HEK293 (cell line): ENCODE data around the gene HOXA11.

ENCODE experiments used
- FEZF1 ChIP-seq: fragments of 450-650 bp; formaldehyde crosslinking; IDR thresholded peaks from 2 replicates; pipeline ENCODE4 v1.5.1; 2016; ENCODE audit warnings: missing biosample characterization, missing genetic modification characterization
- GFI1B ChIP-seq: fragments of 450-650 bp; formaldehyde crosslinking; IDR thresholded peaks from 2 replicates; pipeline ENCODE4 v1.5.1; 2016; ENCODE audit warnings: missing biosample characterization, missing genetic modification characterization
- HOXA7 ChIP-seq: sonication (generic); formaldehyde crosslinking; IDR thresholded peaks from 2 replicates; pipeline ENCODE4 v1.8.1; 2022; ENCODE audit warnings: missing genetic modification reagents, borderline replicate concordance
- INSM2 ChIP-seq: fragments of 450-650 bp; formaldehyde crosslinking; IDR thresholded peaks from 2 replicates; pipeline ENCODE4 v1.5.1; 2016; ENCODE audit warnings: missing biosample characterization, missing genetic modification characterization
- MYNN ChIP-seq: fragments of 450-650 bp; formaldehyde crosslinking; IDR thresholded peaks from 2 replicates; pipeline ENCODE4 v1.5.1; 2016; ENCODE audit warnings: missing biosample characterization, missing genetic modification characterization, borderline replicate concordance
- OVOL3 ChIP-seq: fragments of 450-650 bp; formaldehyde crosslinking; IDR thresholded peaks from 2 replicates; pipeline ENCODE4 v1.5.1; 2016; ENCODE audit warnings: missing biosample characterization, missing genetic modification characterization
- SP3 ChIP-seq: fragments of 450-650 bp; formaldehyde crosslinking; IDR thresholded peaks from 2 replicates; pipeline ENCODE4 v1.5.1; 2016; ENCODE audit warnings: missing biosample characterization, missing genetic modification characterization
- ZNF112 ChIP-seq: fragments of 450-650 bp; formaldehyde crosslinking; IDR thresholded peaks from 2 replicates; pipeline ENCODE4 v1.5.0; 2017; ENCODE audit warnings: missing biosample characterization, missing genetic modification characterization
- ZNF121 ChIP-seq: fragments of 450-650 bp; formaldehyde crosslinking; IDR thresholded peaks from 2 replicates; pipeline ENCODE4 v1.5.1; 2016; ENCODE audit warnings: missing biosample characterization, missing genetic modification characterization
- ZNF175 ChIP-seq: fragments of 450-650 bp; formaldehyde crosslinking; IDR thresholded peaks from 2 replicates; pipeline ENCODE4 v1.5.1; 2016; ENCODE audit warnings: missing biosample characterization, missing genetic modification characterization
- ZNF280C ChIP-seq: fragments of 450-650 bp; formaldehyde crosslinking; IDR thresholded peaks from 2 replicates; pipeline ENCODE4 v1.5.1; 2016; ENCODE audit warnings: missing biosample characterization, missing genetic modification characterization
- ZNF610 ChIP-seq: fragments of 450-650 bp; formaldehyde crosslinking; IDR thresholded peaks from 2 replicates; pipeline ENCODE4 v1.5.1; 2016; ENCODE audit warnings: missing biosample characterization, missing genetic modification characterization, borderline replicate concordance
- ZNF658 ChIP-seq: fragments of 450-650 bp; formaldehyde crosslinking; IDR thresholded peaks from 2 replicates; pipeline ENCODE4; 2016; ENCODE audit warnings: missing biosample characterization, missing genetic modification characterization
- ZNF768 ChIP-seq: fragments of 450-650 bp; formaldehyde crosslinking; IDR thresholded peaks from 2 replicates; pipeline ENCODE4 v1.5.1; 2018; ENCODE audit warnings: missing biosample characterization, mild to moderate bottlenecking, missing genetic modification characterization
- ZNF791 ChIP-seq: fragments of 450-650 bp; formaldehyde crosslinking; IDR thresholded peaks from 2 replicates; pipeline ENCODE4 v1.5.1; 2016; ENCODE audit warnings: missing biosample characterization, missing genetic modification characterization
- TF ChIP-seq, protein P1 (sequence below): fragments of 450-650 bp; formaldehyde crosslinking; IDR thresholded peaks from 2 replicates; pipeline ENCODE4 v1.5.1; 2017; ENCODE audit warnings: missing biosample characterization, missing genetic modification characterization
- TF ChIP-seq, protein P2 (sequence below): fragments of 450-650 bp; formaldehyde crosslinking; IDR thresholded peaks from 2 replicates; pipeline ENCODE4; 2016; ENCODE audit warnings: missing biosample characterization, missing genetic modification characterization
- TF ChIP-seq, protein P3 (sequence below): fragments of 450-650 bp; formaldehyde crosslinking; IDR thresholded peaks from 2 replicates; pipeline ENCODE4 v1.5.1; 2016; ENCODE audit warnings: missing biosample characterization, missing genetic modification characterization

HOXA11 gene

GRCh38 chr7:27165089-27165995, 19.7 kb downstream of the HOXA11 start, which contains the start of gene HOXA9 (continued):
- no peak for TF ChIP-seq ZNF175 (tag by site-specific recombination)
- no peak for TF ChIP-seq MYNN (tag by site-specific recombination)
- TF ChIP-seq ZNF791 (tag by site-specific recombination): no peak
- peak; percentile 96 for TF ChIP-seq INSM2 (tag by site-specific recombination)
- TF ChIP-seq, protein P1, sequence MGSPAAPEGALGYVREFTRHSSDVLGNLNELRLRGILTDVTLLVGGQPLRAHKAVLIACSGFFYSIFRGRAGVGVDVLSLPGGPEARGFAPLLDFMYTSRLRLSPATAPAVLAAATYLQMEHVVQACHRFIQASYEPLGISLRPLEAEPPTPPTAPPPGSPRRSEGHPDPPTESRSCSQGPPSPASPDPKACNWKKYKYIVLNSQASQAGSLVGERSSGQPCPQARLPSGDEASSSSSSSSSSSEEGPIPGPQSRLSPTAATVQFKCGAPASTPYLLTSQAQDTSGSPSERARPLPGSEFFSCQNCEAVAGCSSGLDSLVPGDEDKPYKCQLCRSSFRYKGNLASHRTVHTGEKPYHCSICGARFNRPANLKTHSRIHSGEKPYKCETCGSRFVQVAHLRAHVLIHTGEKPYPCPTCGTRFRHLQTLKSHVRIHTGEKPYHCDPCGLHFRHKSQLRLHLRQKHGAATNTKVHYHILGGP (tag by site-specific recombination): peak; percentile 35; the same call in 1 of the 2 replicates
- peak; percentile 98 for TF ChIP-seq OVOL3 (tag by site-specific recombination)
- TF ChIP-seq GFI1B: peak; percentile 97
- no peak for TF ChIP-seq ZNF112 (tag by site-specific recombination)
- no peak for TF ChIP-seq ZNF768 (tag by site-specific recombination)
- peak; percentile 100 for TF ChIP-seq FEZF1 (tag by site-specific recombination)
- TF ChIP-seq, protein P2, sequence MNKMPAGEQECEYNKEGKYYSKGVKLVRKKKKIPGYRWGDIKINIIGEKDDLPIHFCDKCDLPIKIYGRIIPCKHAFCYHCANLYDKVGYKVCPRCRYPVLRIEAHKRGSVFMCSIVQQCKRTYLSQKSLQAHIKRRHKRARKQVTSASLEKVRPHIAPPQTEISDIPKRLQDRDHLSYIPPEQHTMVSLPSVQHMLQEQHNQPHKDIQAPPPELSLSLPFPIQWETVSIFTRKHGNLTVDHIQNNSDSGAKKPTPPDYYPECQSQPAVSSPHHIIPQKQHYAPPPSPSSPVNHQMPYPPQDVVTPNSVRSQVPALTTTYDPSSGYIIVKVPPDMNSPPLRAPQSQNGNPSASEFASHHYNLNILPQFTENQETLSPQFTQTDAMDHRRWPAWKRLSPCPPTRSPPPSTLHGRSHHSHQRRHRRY (tag by site-specific recombination): no peak; the same call in none of the 2 replicates
- TF ChIP-seq SP3 (tag by site-specific recombination): peak; percentile 53
- TF ChIP-seq ZNF280C (tag by site-specific recombination): no peak
- TF ChIP-seq HOXA7: no peak
- no peak for TF ChIP-seq ZNF658 (tag by site-specific recombination)
- peak; percentile 15; the same call in 1 of the 2 replicates for TF ChIP-seq ZNF121 (tag by site-specific recombination)
- TF ChIP-seq, protein P3, sequence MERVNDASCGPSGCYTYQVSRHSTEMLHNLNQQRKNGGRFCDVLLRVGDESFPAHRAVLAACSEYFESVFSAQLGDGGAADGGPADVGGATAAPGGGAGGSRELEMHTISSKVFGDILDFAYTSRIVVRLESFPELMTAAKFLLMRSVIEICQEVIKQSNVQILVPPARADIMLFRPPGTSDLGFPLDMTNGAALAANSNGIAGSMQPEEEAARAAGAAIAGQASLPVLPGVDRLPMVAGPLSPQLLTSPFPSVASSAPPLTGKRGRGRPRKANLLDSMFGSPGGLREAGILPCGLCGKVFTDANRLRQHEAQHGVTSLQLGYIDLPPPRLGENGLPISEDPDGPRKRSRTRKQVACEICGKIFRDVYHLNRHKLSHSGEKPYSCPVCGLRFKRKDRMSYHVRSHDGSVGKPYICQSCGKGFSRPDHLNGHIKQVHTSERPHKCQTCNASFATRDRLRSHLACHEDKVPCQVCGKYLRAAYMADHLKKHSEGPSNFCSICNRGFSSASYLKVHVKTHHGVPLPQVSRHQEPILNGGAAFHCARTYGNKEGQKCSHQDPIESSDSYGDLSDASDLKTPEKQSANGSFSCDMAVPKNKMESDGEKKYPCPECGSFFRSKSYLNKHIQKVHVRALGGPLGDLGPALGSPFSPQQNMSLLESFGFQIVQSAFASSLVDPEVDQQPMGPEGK (tag by site-specific recombination): peak; percentile 97
- peak; percentile 58; the same call in 1 of the 2 replicates for TF ChIP-seq ZNF610 (tag by site-specific recombination)
